Heart right ventricle (tissue), 16 donors: ENCODE measurements around the gene TIMP2. TPM values are rescaled to one million over a fixed set of nuclear protein-coding genes. Genes with fewer than 3 reads are reported as not detected.
"Not testable (repeated sequence)": the region's sequence is repeated elsewhere in the genome, so short reads cannot be mapped to it uniquely, and the experiment has no call there.

Experiments
- ATAC-seq, 8 donors: fragments of 200-7000 bp; cut with Tn5 transposase; one replicate each; pipeline ENCODE4 v1.9.1; 2020; ENCODE audit warnings: mild to moderate bottlenecking in 8 of 8, moderate library complexity in 8 of 8, moderate number of reproducible peaks in 1 of 8
- DNase-seq, 2 donors: peaks; one replicate each; pipeline ENCODE4 v3.0.0-alpha.2; 2020
- H3K27ac ChIP-seq, 10 donors: fragments of 200-600 bp; sonication (generic) in 2 of 10; one replicate each; pipeline versions ENCODE4 v1.5.0 to v1.8.0; 2020 to 2022; ENCODE audit warnings: mild to moderate bottlenecking in 3 of 10
- H3K27me3 ChIP-seq, 7 donors: fragments of 200-600 bp; one replicate each; pipeline ENCODE4 v1.8.0; 2021 to 2022; ENCODE audit warnings: mild to moderate bottlenecking in 2 of 7
- H3K36me3 ChIP-seq, 9 donors: fragments of 200-600 bp; sonication (generic) in 1 of 9; one replicate each; pipeline versions ENCODE4 v1.5.0 to v1.8.0; 2020 to 2022; ENCODE audit warnings: mild to moderate bottlenecking in 2 of 9
- H3K4me1 ChIP-seq, 9 donors: fragments of 200-600 bp; sonication (generic) in 1 of 9; one replicate each; pipeline versions ENCODE4 v1.5.0 to v1.8.0; 2020 to 2022; ENCODE audit warnings: mild to moderate bottlenecking in 4 of 9
- H3K4me3 ChIP-seq, 10 donors: fragments of 200-600 bp; sonication (generic) in 2 of 10; one replicate each; pipeline versions ENCODE4 v1.5.0 to v1.8.0; 2020 to 2022; ENCODE audit warnings: mild to moderate bottlenecking in 7 of 10, moderate library complexity in 2 of 10
- H3K9me3 ChIP-seq, 11 donors: fragments of 200-600 bp in 10 of 11; sonication (generic) in 2 of 11; one replicate each; pipeline versions ENCODE4 v1.5.0 to v1.8.0; 2013 to 2022; ENCODE audit warnings: mild to moderate bottlenecking in 2 of 11, control low read depth in 1 of 11, moderate library complexity in 1 of 11
- CTCF ChIP-seq, 9 donors: fragments of 200-600 bp; sonication (generic) in 2 of 9; IDR thresholded peaks; one replicate each; pipeline versions ENCODE4 v1.5.0 to v1.8.0; 2021 to 2022; ENCODE audit warnings: antibody characterized with exemption in 9 of 9, mild to moderate bottlenecking in 5 of 9, moderate library complexity in 1 of 9
- WGBS, 2 donors: extraction: QIAGEN DNeasy Blood & Tissue Kit; methylation state at CpG; one replicate each; pipeline ENCODE4 v1.1.7; 2013; ENCODE audit warnings: inconsistent platforms in 1 of 2; 5-methylcytosine and 5-hydroxymethylcytosine counted together
- intact Hi-C, 10 donors: fragments of 100-400 bp; cut with DNase I; formaldehyde crosslinking; loops; one replicate each; pipeline versions ENCODE4 v1.11.1 to v1.14.2; 2022
- polyA plus RNA-seq, 2 donors: library from polyadenylated mRNA; stranded (reverse); fragments of 200-250 nt; gene quantifications; one replicate each; pipeline ENCODE4 v1.2.3, GENCODE V29; 2013
- total RNA-seq, 10 donors: library from RNA; stranded (reverse); fragmentation: NEBNext Ultra II Directional in 3 of 10; extraction: Animal tissue kit (Norgen Biotek cat#: 25700) in 3 of 10; gene quantifications; one replicate each; pipeline versions ENCODE4 v1.2.1 to v1.2.4, GENCODE V29; 2021 to 2023
- donor health status: Arrhythmogenic right ventricular cardiomyopathy.
- donor health status: ischemic (EF 13 %, LVEDD 7.1; RV severe dilation, severe dysfunction).
- donor health status: healthy with polysubstance abuse.
- donor health status: DM: no; HTN: yes; CAD: no.
- donor health status: DM: no; HTN: no; CAD: no.
- donor health status: ischemic (EF 25% LVEDD 6.9; RV normal size, moderate dysfunction).
- donor health status: ischemic (EF 25% LVEDD 5.7; RV mildly dilated, moderate dysfunction).
- donor health status: healthy.
- donor health status: DM: yes; HTN: yes; CAD: no.
- donor health status: Ischemic cardiomyopathy.
- donor health status: ischemic (EF 35%, LVEDD 5.7; RV mildly dilated, moderate dysfunction).
- donor health status: nonischemic (EF 11% LVEDD 7.7; RV severe dilation, severe dysfunction).
- donor health status: DM: yes; HTN: yes; CAD: no.
- donor health status: PGD.
- donor health status: ischemic (EF 29% LVEDD 5.4; RV normal size, mild dysfunction).
- donor health status: nonischemic (EF 23%, LVEDD 6.1; RV moderate dilation, normal function).

Gene TIMP2
- total and polyA plus RNA-seq, 12 donors = 32.4 to 118 (median 96.7) TPM

- Histone ChIP-seq H3K4me3 (peak overlapping the region in 7 of 10 donors; percentile 4 to 43 (median 26)), H3K27ac (peak overlapping the region; percentile 84 to 98 (median 94)), H3K9me3 (no peaks in the 10 kb centered on the region), H3K4me1 (peaks cover 31 to 97% (median 85%) of the 10 kb centered on the region in 9 donors), H3K27me3 (no peaks in the 10 kb centered on the region), H3K36me3 (peaks cover 0 to 5% (median 0%) of the 10 kb centered on the region in 9 donors)
- intact Hi-C loops = loop anchor here in 5 of 10 donors (5.0 kb wide), 3 partner anchors 43 to 53 kb away; partner anchors contain the start of gene TIMP2 (in 1 of the 5)
- peak; percentile 80 to 91 for DNase-seq
- TF ChIP-seq CTCF (IDR thresholded peaks at IDR 0.05) = no peak
- 34 to 47% methylated on average over 28 of the region's 28 CpGs for WGBS, 2 donors
- peak in 7 of 8 donors; percentile 23 to 66 (median 44) for ATAC-seq
Measured at GRCh38 chr17:78879635-78880186, 45.5 kb downstream of the TIMP2 start.

GRCh38 chr17:78878871-78879527 is 46.2 kb downstream of the TIMP2 start:
- 83 to 84% methylated on average over 14 of the region's 14 CpGs for WGBS, 2 donors
- H3K36me3 ChIP-seq = peaks cover 0 to 6% (median 0%) of the 10 kb centered on the region in 9 donors
- H3K27ac ChIP-seq = peak overlapping the region; percentile 84 to 98 (median 94)
- peak overlapping the region in 7 of 10 donors; percentile 4 to 43 (median 26) for H3K4me3 ChIP-seq
- peaks cover 27 to 97% (median 85%) of the 10 kb centered on the region in 9 donors for H3K4me1 ChIP-seq
- intact Hi-C loops = no loop called here
- no peak for DNase-seq
- TF ChIP-seq CTCF (IDR thresholded peaks at IDR 0.05) = no peak
- no peaks in the 10 kb centered on the region for H3K9me3 ChIP-seq
- no peaks in the 10 kb centered on the region for H3K27me3 ChIP-seq
- no peak for ATAC-seq

GRCh38 chr17:78878261-78878660 is 46.9 kb downstream of the TIMP2 start:
- 93% methylated on average over 15 of the region's 15 CpGs for WGBS, 2 donors
- H3K36me3 ChIP-seq = peaks cover 0 to 12% (median 0%) of the 10 kb centered on the region in 9 donors
- DNase-seq (no peak), ATAC-seq (no peak)
- H3K27ac ChIP-seq = peak overlapping the region in 2 of 10 donors; percentile 93 to 96
- H3K27me3 ChIP-seq = no peaks in the 10 kb centered on the region
- intact Hi-C loops = no loop called here
- no peak for TF ChIP-seq CTCF (IDR thresholded peaks at IDR 0.05)
- H3K9me3 ChIP-seq = no peaks in the 10 kb centered on the region
- peaks cover 30 to 97% (median 85%) of the 10 kb centered on the region in 9 donors for H3K4me1 ChIP-seq
- H3K4me3 ChIP-seq = no peak overlapping the region

GRCh38 chr17:78876954-78877517 is 48.2 kb downstream of the TIMP2 start:
- Histone ChIP-seq H3K27ac (peak overlapping the region in 5 of 10 donors; percentile 10 to 71 (median 22)), H3K36me3 (peaks cover 0 to 25% (median 11%) of the 10 kb centered on the region in 9 donors), H3K4me1 (peaks cover 20 to 89% (median 81%) of the 10 kb centered on the region in 9 donors)
- H3K4me3 ChIP-seq, H3K27me3 ChIP-seq, H3K9me3 ChIP-seq, intact Hi-C loops, DNase-seq: not testable (repeated sequence)
- 74 to 83% methylated on average over 8 of the region's 8 CpGs for WGBS, 2 donors
- ATAC-seq = peak in 4 of 8 donors; percentile 4 to 54 (median 40)
